ENCODE data around the gene TRIM50.

- TF ChIP-seq TAF1 (IDR thresholded peaks at IDR 0.05; ENCODE audit: low read depth) (no peak), CREB1 (IDR thresholded peaks at IDR 0.05; ENCODE audit: low read depth) (no peak), FOXM1 (IDR thresholded peaks at IDR 0.05; ENCODE audit: borderline replicate concordance, low read depth) (no peak)
Observed at GRCh38 chr7:73353243-73353642, 25.4 kb upstream of the TRIM50 start.
